ENCODE measurements around the gene HS3ST6.

DNA sequence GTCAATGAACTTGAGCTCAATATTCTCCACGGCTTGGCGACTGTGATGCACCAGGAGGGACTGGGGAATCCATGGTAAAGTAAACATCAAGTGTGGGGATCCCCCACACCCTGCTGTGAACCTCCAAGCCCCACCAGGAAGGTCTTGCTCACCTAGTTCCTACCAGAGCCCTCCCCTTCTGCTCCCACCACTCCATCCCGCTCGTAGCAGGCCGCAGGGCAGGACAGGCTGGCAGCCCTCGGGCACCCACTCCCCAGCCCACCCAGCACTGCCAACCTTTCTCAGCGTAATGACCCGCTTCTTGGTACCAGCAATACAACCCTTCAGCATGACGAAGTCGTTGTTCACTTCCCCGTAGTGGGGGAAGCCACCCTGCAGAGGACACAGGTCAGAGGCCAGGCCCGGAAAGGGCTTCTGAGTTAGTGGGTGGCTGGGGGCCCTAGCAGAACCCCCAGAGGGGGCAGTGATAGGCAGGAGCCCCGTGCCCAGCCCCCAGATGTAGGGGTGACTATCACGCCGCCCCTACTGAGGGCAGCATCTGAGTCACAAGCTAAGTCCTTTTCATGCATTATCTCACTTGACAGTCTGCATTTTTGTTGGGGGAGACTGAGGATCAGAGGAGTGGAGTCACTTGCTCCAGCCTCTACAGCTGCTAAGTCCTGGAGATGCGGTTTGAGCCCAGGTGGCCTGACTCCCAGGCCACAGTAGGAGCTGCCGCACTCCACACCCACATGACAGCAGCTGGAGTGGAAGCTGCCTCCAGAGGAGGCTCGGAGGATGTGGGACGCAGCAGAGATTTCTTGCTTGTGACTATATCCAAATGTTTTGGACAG, 27.6 kb upstream of the HS3ST6 start:
- TF ChIP-seq POLR2A (IDR thresholded peaks at IDR 0.05), result no peak
- no peak for TF ChIP-seq CTCF (IDR thresholded peaks at IDR 0.05)

Measured in thyroid gland (tissue), 4 donors.